K562 (cell line): Measurements from ENCODE around the gene ZCWPW1. TPM values are rescaled to one million over a fixed set of nuclear protein-coding genes. Genes with fewer than 3 reads are reported as not detected.

Source experiments
- ATAC-seq: fragments of 200-7000 bp; cut with Tn5 transposase; 3 replicates; pipeline ENCODE4 v1.9.1; 2020; ENCODE audit warnings: moderate library complexity
- BruUV-seq: library from RNA; stranded (reverse); fragments of 400-500 nt; replicated peaks from 2 replicates; lab custom pipeline; 2021; lab: Mats Ljungman, UMichigan
- CTCF ChIA-PET: fragments of 300-600 bp; formaldehyde crosslinking; extraction: SDS; loops from one replicate; lab custom pipeline; 2021; ENCODE audit warnings: low intra/inter-chr PET ratio; lab: Yijun Ruan, JAX
- POLR2A ChIA-PET: fragments of 300-600, 350-650 bp; sonication (Branson Sonifier 250); formaldehyde crosslinking; extraction: SDS; loops from one replicate; lab custom pipeline; 2021; ENCODE audit warnings: antibody characterized with exemption, inconsistent platforms; lab: Yijun Ruan, JAX
- DNase-seq, 4 experiments: peaks; one replicate each; pipeline versions ENCODE4 v3.0.0 to v3.0.0-alpha.2; 2011 to 2018; ENCODE audit warnings: low spot score in 3 of 4, mixed read lengths in 3 of 4; ENCODE audit errors: extremely low read depth in 1 of 4
- FAIRE-seq: peaks from 2 replicates; lab custom pipeline; 2011; peaks lifted over from hg19 to GRCh38; lab: Jason Lieb, UNC
- H2AFZ ChIP-seq: 2 replicates; pipeline ENCODE4 v1.6.0; 2011; ENCODE audit warnings: low read depth, low read length, control low read depth, inconsistent platforms
- H3K27ac ChIP-seq: fragments of 200-600 bp; 3 replicates; pipeline ENCODE4 v1.8.0; 2011; ENCODE audit warnings: low read depth, mild to moderate bottlenecking, control low read depth, inconsistent platforms, low read length, moderate library complexity, mixed read lengths; ENCODE audit errors: extremely low read depth
- H3K27me3 ChIP-seq, 2 experiments: fragments of 300-600 bp in 1 of 2; 2 replicates in 1 of 2; 3 replicates in 1 of 2; pipeline versions ENCODE4 v1.6.0 to v1.8.0; 2011; ENCODE audit warnings: inconsistent platforms in 2 of 2, low read length in 2 of 2, mild to moderate bottlenecking in 1 of 2, mixed read lengths in 1 of 2, moderate library complexity in 1 of 2; ENCODE audit not compliant: control insufficient read depth in 2 of 2, insufficient read depth in 2 of 2
- H3K36me3 ChIP-seq: fragments of 300-600 bp; 3 replicates; pipeline ENCODE4 v1.8.0; 2011; ENCODE audit warnings: mild to moderate bottlenecking, low read length, inconsistent platforms; ENCODE audit not compliant: control insufficient read depth, insufficient read depth
- H3K4me1 ChIP-seq, 2 experiments: fragments of 200-600 bp in 1 of 2; replicated peaks in 1 of 2; 2 replicates in 1 of 2; 3 replicates in 1 of 2; pipeline versions ENCODE4 v1.5.1 to v1.8.0; 2011; ENCODE audit warnings: inconsistent platforms in 2 of 2, low read length in 2 of 2, mild to moderate bottlenecking in 1 of 2, mixed read lengths in 1 of 2, moderate library complexity in 1 of 2; ENCODE audit not compliant: control insufficient read depth in 2 of 2, insufficient read depth in 2 of 2
- H3K4me2 ChIP-seq: 2 replicates; pipeline ENCODE4 v1.6.1; 2011; ENCODE audit warnings: low read length, control low read depth, inconsistent platforms, mixed read lengths; ENCODE audit not compliant: insufficient read depth
- H3K4me3 ChIP-seq: fragments of 200-600 bp; sonication (generic), shearing (Covaris generic); 2 replicates; pipeline ENCODE4 v1.5.1; 2016; ENCODE audit warnings: control low read depth, inconsistent platforms
- H3K79me2 ChIP-seq: fragments of 200-600 bp; 3 replicates; pipeline ENCODE4 v1.8.0; 2011; ENCODE audit warnings: low read length, inconsistent platforms; ENCODE audit not compliant: control insufficient read depth, insufficient read depth
- H3K9ac ChIP-seq, 2 experiments: 2 replicates each; pipeline versions ENCODE4 v1.6.0 to v1.6.1; 2011; ENCODE audit warnings: low read depth in 2 of 2, low read length in 2 of 2, control low read depth in 1 of 2, inconsistent platforms in 1 of 2, mild to moderate bottlenecking in 1 of 2, mixed read lengths in 1 of 2; ENCODE audit not compliant: insufficient read depth in 1 of 2
- H3K9me1 ChIP-seq: one replicate; pipeline ENCODE4 v1.6.0; 2011; ENCODE audit warnings: inconsistent platforms, mild to moderate bottlenecking, low read length, moderate library complexity; ENCODE audit not compliant: control insufficient read depth, insufficient read depth
- H3K9me3 ChIP-seq: replicated peaks from 2 replicates; pipeline ENCODE4 v1.5.1; 2011; ENCODE audit warnings: low read depth, low read length, inconsistent platforms; ENCODE audit not compliant: control insufficient read depth, insufficient read depth
- H4K20me1 ChIP-seq: replicated peaks from 2 replicates; pipeline ENCODE4 v1.6.1; 2011; ENCODE audit warnings: low read length, inconsistent platforms, mixed read lengths; ENCODE audit not compliant: control insufficient read depth, insufficient read depth
- CEBPG ChIP-seq, 3 experiments: fragments of 200-800 bp in 1 of 3; sonication (Bioruptor generic) in 1 of 3; sonication (generic) in 1 of 3; formaldehyde crosslinking in 1 of 3; IDR thresholded peaks in 2 of 3; conservative IDR thresholded peaks in 1 of 3; 2 replicates each; pipeline versions ENCODE4 v1.6.1 to v1.8.0; 2016 to 2022; ENCODE audit warnings: missing compliant biosample characterization in 2 of 3, missing genetic modification characterization in 2 of 3, mild to moderate bottlenecking in 1 of 3, missing genetic modification reagents in 1 of 3
- FOXA1 ChIP-seq: fragments of 450-650 bp; IDR thresholded peaks from 2 replicates; pipeline ENCODE4 v1.6.1; 2016; ENCODE audit warnings: mild to moderate bottlenecking, borderline replicate concordance
- GABPA ChIP-seq: fragments of 200-800 bp; sonication (Bioruptor generic); conservative IDR thresholded peaks from 2 replicates; pipeline ENCODE4 v1.6.1; 2016; ENCODE audit warnings: low read depth, missing genetic modification characterization, missing compliant biosample characterization
- HMGN3 ChIP-seq: IDR thresholded peaks from 2 replicates; pipeline ENCODE4 v1.6.1; 2011; ENCODE audit warnings: borderline replicate concordance, low read depth, mild to moderate bottlenecking, mixed read lengths, low read length; ENCODE audit not compliant: insufficient read length; ENCODE audit errors: extremely low read depth
- MTA1 ChIP-seq: fragments of 450-650 bp; IDR thresholded peaks from 2 replicates; pipeline ENCODE4 v1.6.1; 2017; ENCODE audit warnings: borderline replicate concordance
- PBX2 ChIP-seq, 2 experiments: IDR thresholded peaks in 1 of 2; conservative IDR thresholded peaks in 1 of 2; 2 replicates each; pipeline ENCODE4 v1.6.1; 2016; ENCODE audit warnings: low read depth in 2 of 2, mild to moderate bottlenecking in 1 of 2, missing compliant biosample characterization in 1 of 2, missing genetic modification characterization in 1 of 2, moderate library complexity in 1 of 2
- PCBP1 ChIP-seq: fragments of 200-400 bp; formaldehyde crosslinking; IDR thresholded peaks from 2 replicates; pipeline ENCODE4 v1.6.1; 2018; ENCODE audit warnings: mild to moderate bottlenecking, low read depth, low read length; ENCODE audit not compliant: poor library complexity, severe bottlenecking
- POLR2G ChIP-seq: fragments of 200-400 bp; formaldehyde crosslinking; IDR thresholded peaks from 2 replicates; pipeline ENCODE4 v1.6.1; 2017; ENCODE audit warnings: low read depth, mild to moderate bottlenecking, antibody characterized with exemption, low read length, moderate library complexity
- SPI1 ChIP-seq: IDR thresholded peaks from 2 replicates; pipeline ENCODE4 v1.6.1; 2011; ENCODE audit warnings: low read depth, low read length, control low read depth, borderline replicate concordance
- ZBTB7A ChIP-seq: IDR thresholded peaks from 2 replicates; pipeline ENCODE4 v1.6.1; 2011; ENCODE audit warnings: low read depth, mild to moderate bottlenecking, low read length, moderate library complexity, borderline replicate concordance; ENCODE audit not compliant: control insufficient read depth
- WGBS: fragments of 100-300 bp; shearing (Covaris generic); methylation state at CpG from one replicate; pipeline ENCODE4 v1.1.6; 2016; ENCODE audit warnings: low coverage, mixed read lengths; ENCODE audit not compliant: insufficient coverage; ENCODE audit errors: missing lambda C conversion rate; 5-methylcytosine and 5-hydroxymethylcytosine counted together
- in situ Hi-C: fragments of 300-500 bp; cut with MboI; formaldehyde crosslinking; loops from 4 replicates; pipeline ENCODE4 v1.15.0; 2018; ENCODE audit warnings: inconsistent platforms, mixed read lengths
- intact Hi-C: fragments of 100-400 bp; cut with micrococcal nuclease; formaldehyde crosslinking; loops from 2 replicates; pipeline ENCODE4 v1.14.2; 2022
- polyA plus RNA-seq, 8 experiments: library from polyadenylated mRNA; depleted of rRNA in 4 of 8; stranded (reverse) in 5 of 8; unstranded in 3 of 8; fragments of >200 nt; fragmentation: Nextera tagmentation in 2 of 8; fragmentation: Illumina TruSeq in 1 of 8; extraction: Ambion mirVana in 2 of 8; extraction: Trizol in 1 of 8; gene quantifications; 2 replicates each; pipeline versions ENCODE4 v1.2.1 to v1.2.3, GENCODE V29; 2011 to 2014; ENCODE audit warnings: inconsistent platforms in 1 of 8, missing spikeins in 1 of 8
- total RNA-seq, 7 experiments: library from RNA; depleted of rRNA in 6 of 7; stranded (reverse); fragments of >200 nt in 6 of 7; fragmentation: Illumina TruSeq in 2 of 7; extraction: Trizol in 2 of 7; gene quantifications; 2 replicates each; pipeline versions ENCODE4 v1.2.1 to v1.2.3, GENCODE V29; 2011 to 2021; ENCODE audit warnings: low replicate concordance in 1 of 7

Gene ZCWPW1
- total and polyA plus RNA-seq, 9 of the 15 experiments (the other 6 are each of a cell fraction or from before 2014, with no cell fraction given), result 0.18 to 1.7 (median 1.2) TPM

DNA sequence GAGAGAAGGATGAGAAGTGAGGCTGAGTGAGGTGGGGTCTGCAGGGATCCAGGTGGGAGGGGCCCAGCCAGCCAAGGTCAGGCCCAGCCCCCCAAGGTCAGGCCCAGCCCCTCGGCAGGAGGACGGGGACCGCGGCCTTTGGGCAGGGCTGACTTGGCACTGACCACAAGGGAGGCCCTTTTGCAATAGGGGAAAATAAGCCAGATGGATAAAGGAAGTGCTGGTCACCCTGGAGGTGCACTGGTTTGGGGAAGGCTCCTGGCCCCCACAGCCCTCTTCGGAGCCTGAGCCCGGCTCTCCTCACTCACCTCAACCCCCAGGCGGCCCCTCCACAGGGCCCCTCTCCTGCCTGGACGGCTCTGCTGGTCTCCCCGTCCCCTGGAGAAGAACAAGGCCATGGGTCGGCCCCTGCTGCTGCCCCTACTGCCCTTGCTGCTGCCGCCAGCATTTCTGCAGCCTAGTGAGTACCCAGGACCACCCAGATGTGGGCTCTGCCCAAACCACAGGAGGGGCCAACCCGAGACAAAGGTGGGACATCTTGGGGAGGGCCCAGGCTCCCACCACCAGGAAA is 55.2 kb downstream of the ZCWPW1 start, which contains the start of gene PILRA:
TSS of gene PILRA (plus strand) at position 227 of the 571 bp plus-strand sequence. CDS start at position 397, 170 bp downstream.
- H3K79me2 ChIP-seq, result no peaks in the 10 kb centered on the region
- H3K4me3 ChIP-seq, result no peak within 1 kb of the TSS
- H3K4me2 ChIP-seq, result no peak within 1 kb of the TSS
- in situ Hi-C loops, result no loop called here
- ATAC-seq (peak; percentile 21), FAIRE-seq (no peak), DNase-seq (no peak)
- CTCF ChIA-PET, result no interaction called here
- H3K9me3 ChIP-seq, result no peaks in the 10 kb centered on the region
- H3K9ac ChIP-seq, result peak within 1 kb of the TSS in 1 of 2 experiments; percentile 76; a peak in 2 of 4 replicates
- TF ChIP-seq GABPA (tag) (no peak), PCBP1 (peak; percentile 55), FOXA1 (no peak), PBX2 (CRISPR knock-in tag; IDR thresholded peaks at IDR 0.05; ENCODE audit: low read depth) (no peak), PBX2 (tag; conservative IDR thresholded peaks at IDR 0.05; ENCODE audit: low read depth) (no peak), MTA1 (no peak), SPI1 (peak; percentile 37; the same call in 1 of the 2 replicates), ZBTB7A (0 out of 2 replicates have a peak, but pooled peaks have one; percentile 34), CEBPG (CRISPR knock-in tag; IDR thresholded peaks at IDR 0.05) (no peak), CEBPG (tag; conservative IDR thresholded peaks at IDR 0.05 in 1 of 2, IDR thresholded peaks at IDR 0.05 in 1 of 2) (no peak), POLR2G (peak; percentile 72), HMGN3 (peak; percentile 4)
- intact Hi-C loops, result loop anchor here (5.0 kb wide), 1 partner anchor 34 kb away; no protein-coding TSS in a partner anchor
- POLR2A ChIA-PET, result no interaction called here
- peak within 1 kb of the TSS; percentile 69 for H2AFZ ChIP-seq
- H3K36me3 ChIP-seq, result no peaks in the 10 kb centered on the region
- BruUV-seq, result no TSS peak
- 36% methylated on average over 10 of the region's 12 CpGs for WGBS
- no peaks in the 10 kb centered on the region for H3K27me3 ChIP-seq
- no peaks in the 10 kb centered on the region for H3K9me1 ChIP-seq
- H3K4me1 ChIP-seq, result peaks cover 4 to 43% of the 10 kb centered on the region in 2 experiments; a peak in 4 of 5 replicates
- no peaks in the 10 kb centered on the region for H4K20me1 ChIP-seq
- 0 out of 3 replicates have a peak within 1 kb of the TSS, but pooled peaks have one; percentile 22 for H3K27ac ChIP-seq
